ENCODE results near the gene HYPK.

- TF ChIP-seq POLR2A (IDR thresholded peaks at IDR 0.05) (no peak), CTCF (IDR thresholded peaks at IDR 0.05) (no peak)
These were observed 21.1 kb downstream of the HYPK start for GRCh38 chr15:43821505-43821904.
